H1 (cell line): ENCODE results near the gene USH1G. TPM values are rescaled to one million over a fixed set of nuclear protein-coding genes. Genes with fewer than 3 reads are reported as not detected.

Source experiments
- CREB1 ChIP-seq: IDR thresholded peaks from 2 replicates; pipeline ENCODE4 v1.6.1; 2012; ENCODE audit warnings: inconsistent platforms
- EZH2 ChIP-seq: fragments of 200-600 bp; sonication (generic); IDR thresholded peaks from 2 replicates; pipeline ENCODE4 v1.7.1; 2012; ENCODE audit warnings: low read depth, mild to moderate bottlenecking, moderate library complexity, low read length, inconsistent platforms; ENCODE audit not compliant: severe bottlenecking
- RNF2 ChIP-seq: fragments of 200-900, 300-1000 bp; sonication (generic); IDR thresholded peaks from 2 replicates; pipeline ENCODE4 v1.7.1; 2016; ENCODE audit warnings: borderline replicate concordance, low read depth, mild to moderate bottlenecking, antibody characterized with exemption, low read length; ENCODE audit not compliant: poor library complexity, severe bottlenecking; ENCODE audit errors: missing control alignments
- polyA plus RNA-seq, 7 experiments: library from polyadenylated mRNA; depleted of rRNA in 3 of 7; stranded (reverse) in 5 of 7; unstranded in 2 of 7; fragments of >200 nt in 5 of 7; fragments of 200-250 nt in 2 of 7; gene quantifications; 1 replicate in 5 of 7; 2 replicates in 1 of 7; 4 replicates in 1 of 7; pipeline versions ENCODE4 v1.2.1 to v1.2.3, GENCODE V29; 2011 to 2013; ENCODE audit warnings: missing spikeins in 2 of 7, mixed read lengths in 2 of 7
- total RNA-seq: library from RNA; stranded (reverse); fragmentation: NEBNext Ultra II Directional; extraction: Animal tissue kit (Norgen Biotek cat#: 25700); gene quantifications from 2 replicates; pipeline ENCODE4 v1.2.1, GENCODE V29; 2021
- TF ChIP-seq, protein P1 (sequence below): IDR thresholded peaks from 2 replicates; pipeline ENCODE4 v1.6.1; 2011; ENCODE audit warnings: low read length, improper control_type of control experiment

Gene USH1G
- total and polyA plus RNA-seq, 2 of the 8 experiments (the other 6 are each of a cell fraction or from before 2014, with no cell fraction given) = 1.6 to 4.3 TPM

DNA sequence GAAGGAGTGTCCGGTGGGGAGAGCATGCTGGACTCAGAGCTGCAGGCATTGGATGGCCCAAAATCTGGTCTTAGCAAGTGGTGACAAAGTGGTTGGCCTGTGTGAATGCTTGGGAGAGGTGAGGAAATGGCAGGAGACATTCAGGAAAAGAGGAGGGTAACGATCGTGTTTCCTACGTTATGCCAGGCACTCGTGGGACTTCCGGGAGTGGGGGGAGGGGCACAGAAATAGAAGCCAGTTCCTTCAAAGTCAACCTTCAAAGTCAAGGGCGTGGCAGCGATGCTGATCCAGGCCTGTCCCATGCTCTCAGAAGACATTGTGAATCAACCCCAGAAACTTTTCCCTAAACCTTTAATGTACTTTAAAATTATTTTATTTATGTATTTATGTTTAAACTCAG is 16.5 kb upstream of the USH1G start (continued):
- TF ChIP-seq, protein P1, sequence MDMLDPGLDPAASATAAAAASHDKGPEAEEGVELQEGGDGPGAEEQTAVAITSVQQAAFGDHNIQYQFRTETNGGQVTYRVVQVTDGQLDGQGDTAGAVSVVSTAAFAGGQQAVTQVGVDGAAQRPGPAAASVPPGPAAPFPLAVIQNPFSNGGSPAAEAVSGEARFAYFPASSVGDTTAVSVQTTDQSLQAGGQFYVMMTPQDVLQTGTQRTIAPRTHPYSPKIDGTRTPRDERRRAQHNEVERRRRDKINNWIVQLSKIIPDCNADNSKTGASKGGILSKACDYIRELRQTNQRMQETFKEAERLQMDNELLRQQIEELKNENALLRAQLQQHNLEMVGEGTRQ = no peak
- TF ChIP-seq CREB1 (no peak), EZH2 (no peak), RNF2 (no peak)
